ENCODE data around the gene MRPS9. TPM values are rescaled to one million over a fixed set of nuclear protein-coding genes. Genes with fewer than 3 reads are reported as not detected.

MRPS9 gene
- total and polyA plus RNA-seq, 9 of the 15 experiments (the other 6 are each of a cell fraction or from before 2014, with no cell fraction given), result 46.2 to 143 (median 65.6) TPM

DNA sequence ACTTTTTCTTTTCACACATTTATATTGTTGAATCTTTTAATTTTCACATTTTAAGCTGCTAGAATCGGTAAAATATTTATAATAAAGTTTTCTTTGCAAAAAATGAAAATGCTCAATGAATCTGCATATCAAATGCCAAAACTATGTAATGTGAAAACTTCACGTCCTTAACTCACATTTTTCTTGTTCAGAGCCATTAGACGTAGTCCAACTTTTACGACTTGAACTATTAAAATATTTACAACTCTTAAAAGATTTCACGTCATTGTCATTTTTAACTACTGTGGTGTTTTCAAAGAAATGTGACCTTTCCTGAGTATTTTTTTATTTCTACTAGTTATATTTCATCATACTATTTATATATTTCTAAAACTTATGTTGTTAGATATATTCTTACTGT is 54.9 kb downstream of the MRPS9 start:
- H3K4me2 ChIP-seq (ENCODE audit: insufficient read depth, low read length), result no peak overlapping the region
- no peak overlapping the region for H2AFZ ChIP-seq (ENCODE audit: low read depth, low read length)
- ChIA-PET POLR2A (no interaction called here), CTCF (ENCODE audit: low intra/inter-chr PET ratio) (no interaction called here)
- H3K27ac ChIP-seq (ENCODE audit: extremely low read depth, low read depth, low read length), result no peak overlapping the region
- no peak for ATAC-seq
- no TSS peak for BruUV-seq (replicated peaks)
- no peak for FAIRE-seq
- H3K36me3 ChIP-seq (ENCODE audit: control insufficient read depth, insufficient read depth, low read length), result peaks cover 41% of the 10 kb centered on the region; the same call in 2 of the 3 replicates
- no peak for DNase-seq (ENCODE audit: extremely low read depth in 1 of 4, low spot score in 3 of 4)
- no peaks in the 10 kb centered on the region for H3K9me1 ChIP-seq (ENCODE audit: control insufficient read depth, insufficient read depth, low read length)
- no peaks in the 10 kb centered on the region for H4K20me1 ChIP-seq (replicated peaks; ENCODE audit: control insufficient read depth, insufficient read depth, low read length)
- WGBS (ENCODE audit: insufficient coverage, low coverage, missing lambda C conversion rate), result 92% methylated on average over 5 of the region's 5 CpGs
- in situ Hi-C loops (cut with MboI) (no loop called here), intact Hi-C loops (cut with micrococcal nuclease) (no loop called here)
- no peaks in the 10 kb centered on the region for H3K79me2 ChIP-seq (ENCODE audit: control insufficient read depth, insufficient read depth, low read length)
- no peaks in the 10 kb centered on the region for H3K4me1 ChIP-seq (replicated peaks in 1 of 2; ENCODE audit: control insufficient read depth in 2 of 2, insufficient read depth in 2 of 2, low read length in 2 of 2)
- H3K9me3 ChIP-seq (replicated peaks; ENCODE audit: control insufficient read depth, insufficient read depth, low read depth, low read length), result no peaks in the 10 kb centered on the region
- no peak overlapping the region for H3K4me3 ChIP-seq
- H3K9ac ChIP-seq (ENCODE audit: insufficient read depth in 1 of 2, low read depth in 2 of 2, low read length in 2 of 2), result no peak overlapping the region
- H3K27me3 ChIP-seq (ENCODE audit: control insufficient read depth in 2 of 2, insufficient read depth in 2 of 2, low read length in 2 of 2), result no peaks in the 10 kb centered on the region
- TF ChIP-seq ZNF507 (tag; conservative IDR thresholded peaks at IDR 0.05), result no peak
- TF ChIP-seq, protein P1, sequence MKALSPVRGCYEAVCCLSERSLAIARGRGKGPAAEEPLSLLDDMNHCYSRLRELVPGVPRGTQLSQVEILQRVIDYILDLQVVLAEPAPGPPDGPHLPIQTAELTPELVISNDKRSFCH (CRISPR knock-in tag; IDR thresholded peaks at IDR 0.05), result no peak
- TF ChIP-seq, protein P1 (tag; IDR thresholded peaks at IDR 0.05), result no peak
- TF ChIP-seq, protein P2, sequence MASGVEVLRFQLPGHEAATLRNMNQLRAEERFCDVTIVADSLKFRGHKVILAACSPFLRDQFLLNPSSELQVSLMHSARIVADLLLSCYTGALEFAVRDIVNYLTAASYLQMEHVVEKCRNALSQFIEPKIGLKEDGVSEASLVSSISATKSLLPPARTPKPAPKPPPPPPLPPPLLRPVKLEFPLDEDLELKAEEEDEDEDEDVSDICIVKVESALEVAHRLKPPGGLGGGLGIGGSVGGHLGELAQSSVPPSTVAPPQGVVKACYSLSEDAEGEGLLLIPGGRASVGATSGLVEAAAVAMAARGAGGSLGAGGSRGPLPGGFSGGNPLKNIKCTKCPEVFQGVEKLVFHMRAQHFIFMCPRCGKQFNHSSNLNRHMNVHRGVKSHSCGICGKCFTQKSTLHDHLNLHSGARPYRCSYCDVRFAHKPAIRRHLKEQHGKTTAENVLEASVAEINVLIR (CRISPR knock-in tag; IDR thresholded peaks at IDR 0.05), result no peak
- no peak for TF ChIP-seq NFE2L1 (tag; IDR thresholded peaks at IDR 0.05; ENCODE audit: borderline replicate concordance, low read depth)
- TF ChIP-seq SRF (CRISPR knock-in tag; IDR thresholded peaks at IDR 0.05), result no peak
- peak; percentile 64; the same call in 1 of the 2 replicates for TF ChIP-seq ZNF3 (CRISPR knock-in tag; IDR thresholded peaks at IDR 0.05)
- TF ChIP-seq ZNF165 (CRISPR knock-in tag; IDR thresholded peaks at IDR 0.05; ENCODE audit: borderline replicate concordance), result no peak
- TF ChIP-seq STAG1 (CRISPR knock-in tag; IDR thresholded peaks at IDR 0.05; ENCODE audit: borderline replicate concordance), result no peak
- no peak for TF ChIP-seq MTA1 (IDR thresholded peaks at IDR 0.05; ENCODE audit: borderline replicate concordance)
- TF ChIP-seq NFRKB (IDR thresholded peaks at IDR 0.05; ENCODE audit: low read depth), result no peak
- TF ChIP-seq, protein P3, sequence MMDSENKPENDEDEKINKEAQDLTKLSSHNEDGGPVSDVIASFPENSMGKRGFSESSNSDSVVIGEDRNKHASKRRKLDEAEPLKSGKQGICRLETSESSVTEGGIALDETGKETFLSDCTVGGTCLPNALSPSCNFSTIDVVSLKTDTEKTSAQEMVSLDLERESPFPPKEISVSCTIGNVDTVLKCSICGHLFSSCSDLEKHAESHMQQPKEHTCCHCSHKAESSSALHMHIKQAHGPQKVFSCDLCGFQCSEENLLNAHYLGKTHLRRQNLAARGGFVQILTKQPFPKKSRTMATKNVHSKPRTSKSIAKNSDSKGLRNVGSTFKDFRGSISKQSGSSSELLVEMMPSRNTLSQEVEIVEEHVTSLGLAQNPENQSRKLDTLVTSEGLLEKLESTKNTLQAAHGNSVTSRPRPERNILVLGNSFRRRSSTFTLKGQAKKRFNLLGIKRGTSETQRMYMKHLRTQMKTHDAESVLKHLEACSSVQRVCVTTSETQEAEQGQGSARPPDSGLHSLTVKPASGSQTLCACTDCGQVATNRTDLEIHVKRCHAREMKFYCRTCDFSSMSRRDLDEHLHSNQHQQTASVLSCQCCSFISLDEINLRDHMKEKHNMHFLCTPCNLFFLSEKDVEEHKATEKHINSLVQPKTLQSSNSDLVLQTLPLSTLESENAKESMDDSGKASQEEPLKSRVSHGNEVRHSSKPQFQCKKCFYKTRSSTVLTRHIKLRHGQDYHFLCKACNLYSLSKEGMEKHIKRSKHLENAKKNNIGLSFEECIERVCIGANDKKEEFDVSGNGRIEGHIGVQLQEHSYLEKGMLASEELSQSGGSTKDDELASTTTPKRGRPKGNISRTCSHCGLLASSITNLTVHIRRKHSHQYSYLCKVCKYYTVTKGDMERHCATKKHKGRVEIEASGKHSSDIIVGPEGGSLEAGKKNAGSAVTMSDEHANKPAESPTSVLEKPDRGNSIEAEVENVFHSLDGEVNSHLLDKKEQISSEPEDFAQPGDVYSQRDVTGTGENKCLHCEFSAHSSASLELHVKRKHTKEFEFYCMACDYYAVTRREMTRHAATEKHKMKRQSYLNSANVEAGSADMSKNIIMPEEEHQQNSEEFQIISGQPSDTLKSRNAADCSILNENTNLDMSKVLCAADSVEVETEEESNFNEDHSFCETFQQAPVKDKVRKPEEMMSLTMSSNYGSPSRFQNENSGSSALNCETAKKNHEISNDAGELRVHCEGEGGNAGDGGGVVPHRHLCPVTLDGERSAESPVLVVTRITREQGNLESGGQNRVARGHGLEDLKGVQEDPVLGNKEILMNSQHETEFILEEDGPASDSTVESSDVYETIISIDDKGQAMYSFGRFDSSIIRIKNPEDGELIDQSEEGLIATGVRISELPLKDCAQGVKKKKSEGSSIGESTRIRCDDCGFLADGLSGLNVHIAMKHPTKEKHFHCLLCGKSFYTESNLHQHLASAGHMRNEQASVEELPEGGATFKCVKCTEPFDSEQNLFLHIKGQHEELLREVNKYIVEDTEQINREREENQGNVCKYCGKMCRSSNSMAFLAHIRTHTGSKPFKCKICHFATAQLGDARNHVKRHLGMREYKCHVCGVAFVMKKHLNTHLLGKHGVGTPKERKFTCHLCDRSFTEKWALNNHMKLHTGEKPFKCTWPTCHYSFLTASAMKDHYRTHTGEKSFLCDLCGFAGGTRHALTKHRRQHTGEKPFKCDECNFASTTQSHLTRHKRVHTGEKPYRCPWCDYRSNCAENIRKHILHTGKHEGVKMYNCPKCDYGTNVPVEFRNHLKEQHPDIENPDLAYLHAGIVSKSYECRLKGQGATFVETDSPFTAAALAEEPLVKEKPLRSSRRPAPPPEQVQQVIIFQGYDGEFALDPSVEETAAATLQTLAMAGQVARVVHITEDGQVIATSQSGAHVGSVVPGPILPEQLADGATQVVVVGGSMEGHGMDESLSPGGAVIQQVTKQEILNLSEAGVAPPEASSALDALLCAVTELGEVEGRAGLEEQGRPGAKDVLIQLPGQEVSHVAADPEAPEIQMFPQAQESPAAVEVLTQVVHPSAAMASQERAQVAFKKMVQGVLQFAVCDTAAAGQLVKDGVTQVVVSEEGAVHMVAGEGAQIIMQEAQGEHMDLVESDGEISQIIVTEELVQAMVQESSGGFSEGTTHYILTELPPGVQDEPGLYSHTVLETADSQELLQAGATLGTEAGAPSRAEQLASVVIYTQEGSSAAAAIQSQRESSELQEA (IDR thresholded peaks at IDR 0.05; ENCODE audit: low read depth), result no peak
- no peak for TF ChIP-seq MYNN (IDR thresholded peaks at IDR 0.05)
- TF ChIP-seq MYNN (CRISPR knock-in tag; IDR thresholded peaks at IDR 0.05), result no peak

Data from K562 (cell line).